Globus pallidus (tissue), 1 donor: Measurements from ENCODE around the gene ACTN1.

ENCODE experiments used
- DNase-seq: peaks from one replicate; pipeline ENCODE4 v3.0.0-alpha.2; 2015; ENCODE audit warnings: low spot score

Gene ACTN1

GRCh38 chr14:68824207-68824516 lies 154.9 kb downstream of the ACTN1 start:
- no peak for DNase-seq
